GM12873 (cell line): ENCODE data around the gene ELMO3.

Experiments used
- TF ChIP-seq, protein P1 (sequence below): IDR thresholded peaks from 2 replicates; pipeline ENCODE4 v1.5.1; 2012; ENCODE audit warnings: low read depth, mild to moderate bottlenecking, moderate library complexity, low read length, control low read depth; ENCODE audit not compliant: insufficient read depth; ENCODE audit errors: missing control alignments

Gene ELMO3

GRCh38 chr16:67240506-67240905, 41.6 kb downstream of the ELMO3 start:
- TF ChIP-seq, protein P1, sequence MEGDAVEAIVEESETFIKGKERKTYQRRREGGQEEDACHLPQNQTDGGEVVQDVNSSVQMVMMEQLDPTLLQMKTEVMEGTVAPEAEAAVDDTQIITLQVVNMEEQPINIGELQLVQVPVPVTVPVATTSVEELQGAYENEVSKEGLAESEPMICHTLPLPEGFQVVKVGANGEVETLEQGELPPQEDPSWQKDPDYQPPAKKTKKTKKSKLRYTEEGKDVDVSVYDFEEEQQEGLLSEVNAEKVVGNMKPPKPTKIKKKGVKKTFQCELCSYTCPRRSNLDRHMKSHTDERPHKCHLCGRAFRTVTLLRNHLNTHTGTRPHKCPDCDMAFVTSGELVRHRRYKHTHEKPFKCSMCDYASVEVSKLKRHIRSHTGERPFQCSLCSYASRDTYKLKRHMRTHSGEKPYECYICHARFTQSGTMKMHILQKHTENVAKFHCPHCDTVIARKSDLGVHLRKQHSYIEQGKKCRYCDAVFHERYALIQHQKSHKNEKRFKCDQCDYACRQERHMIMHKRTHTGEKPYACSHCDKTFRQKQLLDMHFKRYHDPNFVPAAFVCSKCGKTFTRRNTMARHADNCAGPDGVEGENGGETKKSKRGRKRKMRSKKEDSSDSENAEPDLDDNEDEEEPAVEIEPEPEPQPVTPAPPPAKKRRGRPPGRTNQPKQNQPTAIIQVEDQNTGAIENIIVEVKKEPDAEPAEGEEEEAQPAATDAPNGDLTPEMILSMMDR, result no peak

- TF ChIP-seq, protein P1, result no peak
These were observed 42.3 kb downstream of the ELMO3 start for GRCh38 chr16:67241008-67241900.

- TF ChIP-seq, protein P1, result no peak
These were observed 43.3 kb downstream of the ELMO3 start for GRCh38 chr16:67242138-67242730.

GRCh38 chr16:67243481-67243880, 44.5 kb downstream of the ELMO3 start:
- TF ChIP-seq, protein P1, result no peak

DNA sequence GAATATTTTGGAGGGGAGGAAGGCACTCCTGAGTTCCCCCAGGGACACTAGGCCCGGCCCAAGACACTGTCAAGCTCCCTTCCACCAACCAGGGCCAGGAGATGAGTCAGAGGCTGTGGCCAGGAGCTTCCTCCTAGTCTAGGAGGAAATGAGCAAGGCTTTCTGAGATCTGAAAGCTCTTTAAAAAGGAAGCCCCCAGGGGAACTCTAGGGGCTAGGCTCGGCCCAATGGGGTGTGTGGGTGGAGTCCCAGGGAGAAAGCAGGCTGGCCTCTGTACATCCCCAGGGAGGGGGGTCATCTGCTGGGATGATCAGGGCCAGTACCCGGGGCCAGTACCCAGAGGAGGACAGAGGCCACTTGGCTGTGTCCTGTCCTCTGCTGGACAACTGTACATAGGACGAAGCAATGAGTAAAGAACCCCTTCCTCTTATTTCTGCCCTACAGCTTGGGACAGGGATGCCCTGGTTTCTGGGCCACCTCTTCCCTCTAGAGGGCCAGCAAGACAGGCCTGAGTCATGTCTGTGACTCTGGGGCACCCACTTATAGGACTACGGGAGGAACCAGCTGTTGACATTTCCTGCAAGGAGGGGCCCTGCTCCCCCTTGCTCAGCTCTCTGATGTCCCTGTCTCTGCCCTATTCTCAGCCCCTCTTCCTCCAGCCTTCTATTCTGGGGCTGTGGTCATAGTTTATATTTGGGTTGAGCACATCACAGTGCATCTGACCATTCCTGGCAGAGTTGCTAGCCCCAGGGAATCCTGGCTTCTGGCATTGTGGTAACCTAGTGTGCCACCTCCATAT, 45.7 kb downstream of the ELMO3 start:
- TF ChIP-seq, protein P1, result no peak

- TF ChIP-seq, protein P1, result no peak
These were observed 46.3 kb downstream of the ELMO3 start for GRCh38 chr16:67245186-67245585.

GRCh38 chr16:67245674-67246080, 46.7 kb downstream of the ELMO3 start:
- TF ChIP-seq, protein P1, result no peak
